GM19023 (cell line): ENCODE data around the gene RPL27A.

ENCODE experiments used
- ATAC-seq: cut with Tn5 transposase; IDR thresholded peaks from one replicate; pipeline ENCODE4 v1.9.1; 2021; ENCODE audit warnings: mild to moderate bottlenecking, moderate library complexity; ENCODE audit not compliant: unreplicated experiment

RPL27A gene

GRCh38 chr11:8698917-8699441 is 16.4 kb downstream of the RPL27A start:
- no peak for ATAC-seq

GRCh38 chr11:8699903-8700302 is 17.3 kb downstream of the RPL27A start:
- no peak for ATAC-seq

DNA sequence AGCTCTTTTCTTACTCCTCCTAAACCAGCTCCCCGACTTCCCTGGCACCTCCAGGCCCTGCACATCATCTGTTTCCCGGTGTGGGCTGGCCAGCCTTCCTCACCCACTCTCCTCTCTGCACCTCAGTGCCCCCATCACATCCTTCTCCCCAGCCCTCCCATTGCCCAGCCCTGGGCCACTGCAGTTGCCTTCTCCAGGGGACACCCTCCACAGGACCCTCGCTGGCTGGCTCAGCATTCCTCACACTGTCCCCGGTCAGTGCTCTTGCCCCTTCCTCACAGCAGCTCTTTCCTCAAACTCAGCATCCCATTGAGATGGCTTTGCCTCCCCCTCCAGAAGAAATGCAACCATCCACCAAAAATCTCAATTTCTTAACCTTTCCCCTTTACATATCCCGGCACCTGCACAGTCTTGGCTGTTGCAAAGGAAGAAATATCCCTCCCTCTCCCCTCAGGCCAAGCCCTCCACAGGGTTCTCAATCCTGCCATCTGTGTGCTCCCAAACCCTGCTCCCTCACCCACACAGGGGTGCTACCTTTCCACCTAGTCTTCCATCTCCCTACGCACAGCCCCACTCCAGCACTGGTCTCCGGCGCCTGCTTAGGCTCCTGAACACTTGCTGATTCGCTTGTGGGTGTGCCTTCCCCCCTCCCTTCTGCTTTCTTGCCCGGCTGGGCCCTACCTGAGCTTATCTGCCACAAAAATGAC is 19.5 kb downstream of the RPL27A start:
- ATAC-seq: no peak

- no peak for ATAC-seq
These were observed 20.0 kb downstream of the RPL27A start for GRCh38 chr11:8702598-8702915.

DNA sequence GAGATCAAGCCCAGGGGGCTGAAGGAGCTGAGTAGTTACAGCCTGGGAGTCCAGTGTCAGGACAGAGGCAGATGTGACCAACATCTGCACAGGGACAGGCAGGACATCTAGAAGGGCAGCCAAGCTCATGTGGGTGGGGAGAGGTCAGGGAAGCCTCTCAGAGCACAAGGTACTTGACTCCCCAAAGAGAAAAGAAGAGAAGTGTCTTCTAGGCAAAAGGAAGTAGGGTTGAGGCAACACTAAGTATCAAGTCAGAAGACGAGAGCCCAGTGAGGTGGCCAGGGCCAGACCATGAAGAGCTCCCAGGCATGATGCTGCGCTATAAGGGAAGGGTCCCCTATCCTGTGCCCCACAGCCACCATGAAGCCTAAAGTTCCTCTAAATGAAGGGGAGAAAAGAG is 21.5 kb downstream of the RPL27A start:
- ATAC-seq: no peak

DNA sequence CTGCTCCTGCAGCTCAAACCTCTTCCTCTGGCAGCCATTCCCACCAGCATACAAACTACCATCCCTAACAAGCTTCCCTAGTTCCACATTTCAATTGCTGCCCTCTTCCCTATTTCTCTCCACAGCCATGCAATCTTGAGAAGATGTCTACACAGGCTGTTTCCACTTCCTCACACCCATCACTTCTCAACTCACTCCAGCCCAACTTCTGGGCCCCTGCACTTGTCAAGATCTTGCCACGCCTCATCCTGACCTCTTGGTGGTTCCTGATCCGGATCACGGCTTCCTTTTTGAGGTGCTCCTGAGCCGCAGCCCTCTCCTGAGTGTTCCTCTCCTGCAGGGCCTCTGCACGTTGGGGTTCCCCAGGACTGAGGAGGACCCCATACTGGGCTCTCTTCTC is 22.6 kb downstream of the RPL27A start:
- no peak for ATAC-seq

DNA sequence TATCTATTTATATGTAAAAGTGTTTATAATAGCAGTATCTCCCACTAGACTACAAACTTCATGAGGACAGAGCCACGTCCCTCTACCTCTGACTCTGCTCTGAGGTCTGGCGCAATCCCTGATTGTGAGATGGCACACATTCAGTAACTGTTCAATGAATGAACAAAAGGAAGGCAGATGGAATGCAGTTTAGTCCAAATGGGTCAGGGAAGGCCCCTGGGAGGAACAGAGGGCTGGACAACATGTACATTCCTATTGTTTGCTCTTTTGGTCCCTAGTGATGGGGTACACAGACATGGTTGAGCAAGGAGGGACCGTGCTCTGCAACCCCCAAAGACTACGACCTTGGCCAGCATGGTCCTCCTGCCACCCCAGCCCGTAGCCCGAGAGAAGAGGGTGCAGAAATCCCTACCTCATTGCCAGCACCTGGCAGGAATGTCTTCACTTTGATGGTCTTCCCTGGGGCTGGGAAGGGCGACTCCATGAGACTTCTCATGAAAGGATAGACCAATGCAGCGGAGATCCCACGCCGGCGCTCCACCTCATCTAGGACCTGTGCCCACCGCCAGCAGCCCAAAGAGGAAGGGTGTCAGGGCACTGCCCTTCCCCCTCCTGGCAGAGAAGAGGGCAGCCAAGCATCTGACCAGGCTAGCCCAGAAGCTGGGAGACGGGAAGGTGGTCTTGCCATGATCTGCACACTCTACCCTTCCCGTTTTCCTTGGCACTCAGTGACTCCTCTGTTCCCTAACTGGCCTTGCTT is 24.3 kb downstream of the RPL27A start:
- ATAC-seq: no peak

GRCh38 chr11:8707541-8708191 is 25.1 kb downstream of the RPL27A start:
- ATAC-seq: no peak

DNA sequence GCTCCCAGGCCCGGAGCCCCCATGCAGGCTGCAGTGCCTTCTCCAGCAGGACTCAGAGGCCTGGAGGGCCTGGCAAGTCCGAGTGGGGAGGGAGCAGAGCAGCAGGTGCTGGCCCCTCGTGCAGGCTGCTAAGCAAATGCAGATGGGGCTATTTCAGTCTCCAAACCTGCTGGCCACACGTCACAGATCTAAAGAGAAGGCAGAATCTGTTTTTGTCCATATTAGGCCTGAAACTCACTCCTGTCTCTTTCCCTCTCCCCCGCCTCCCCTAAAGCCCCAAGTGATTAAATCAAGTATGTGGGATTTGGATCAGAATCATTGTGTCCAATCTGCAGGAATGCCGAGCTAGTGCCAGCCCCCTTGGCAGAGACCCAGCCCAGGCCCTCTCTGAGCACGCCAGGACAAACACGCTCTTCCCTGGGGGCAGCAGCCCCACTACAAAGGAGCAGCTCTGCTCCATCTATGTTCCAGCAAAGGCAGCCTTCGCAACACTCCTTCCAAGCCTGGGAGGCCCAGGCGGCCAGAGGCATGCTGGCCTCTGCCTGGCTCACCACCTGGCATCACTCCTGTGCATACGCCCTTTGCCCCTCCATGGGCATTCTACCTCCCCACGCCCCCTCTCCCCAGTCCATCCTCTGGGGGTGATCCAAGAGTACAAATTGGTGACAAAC is 26.5 kb downstream of the RPL27A start:
- ATAC-seq: no peak

GRCh38 chr11:8709777-8710176 is 27.2 kb downstream of the RPL27A start:
- no peak for ATAC-seq

GRCh38 chr11:8711895-8712442 is 29.4 kb downstream of the RPL27A start:
- no peak for ATAC-seq

DNA sequence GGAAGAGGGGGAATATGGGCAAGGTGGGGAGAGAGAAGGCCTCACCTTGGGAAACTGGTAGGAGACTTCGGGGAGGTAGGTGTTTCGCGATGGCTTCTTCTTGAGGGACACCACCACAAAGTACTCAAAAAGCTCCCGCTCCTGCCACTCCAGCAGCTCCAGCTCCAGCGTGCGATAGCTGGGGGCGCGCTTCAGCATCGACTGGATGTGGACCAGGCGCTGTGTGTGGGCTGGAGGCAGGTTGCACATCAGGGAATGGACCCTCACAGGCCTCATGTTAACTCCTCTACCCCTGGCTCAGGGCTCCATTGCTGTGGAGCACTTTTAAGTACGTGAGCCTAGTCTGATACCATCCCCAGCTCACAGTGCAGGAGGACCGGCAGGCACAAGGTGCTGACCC is 29.9 kb downstream of the RPL27A start:
- no peak for ATAC-seq

DNA sequence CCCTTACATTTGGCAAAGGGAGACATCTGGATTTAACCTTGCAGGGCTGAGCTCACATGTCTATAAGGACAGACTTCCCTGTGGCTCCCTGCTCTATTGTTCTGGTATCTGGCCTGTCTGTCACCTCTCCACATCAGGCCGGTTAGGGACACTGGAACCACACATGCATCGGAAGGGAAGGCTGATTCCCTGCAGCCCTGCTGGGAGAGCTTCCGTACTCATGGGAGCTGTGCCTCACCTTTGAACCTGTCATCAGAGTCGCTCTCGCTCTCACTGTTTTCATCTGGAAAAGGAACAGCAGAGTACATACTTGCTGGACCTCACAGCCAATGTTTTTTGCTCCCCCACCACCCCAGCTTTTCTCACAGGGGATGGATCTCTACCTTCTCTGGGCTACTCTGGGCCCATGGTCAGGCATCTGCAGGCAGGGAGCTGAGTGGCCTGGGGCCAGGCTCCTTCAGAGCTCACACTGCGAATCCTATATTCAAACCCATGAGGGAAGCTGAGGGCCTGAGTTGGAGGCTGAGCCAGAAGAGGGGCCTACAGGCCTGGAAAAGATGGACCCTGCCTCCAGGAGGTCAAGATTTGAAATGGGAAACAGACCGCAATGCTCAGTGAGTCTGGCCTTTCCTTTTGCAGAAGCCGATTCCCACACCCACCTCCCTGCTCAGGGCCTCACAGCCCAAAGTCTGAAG is 31.3 kb downstream of the RPL27A start:
- ATAC-seq: no peak

GRCh38 chr11:8714622-8715225 is 32.1 kb downstream of the RPL27A start:
- no peak for ATAC-seq

DNA sequence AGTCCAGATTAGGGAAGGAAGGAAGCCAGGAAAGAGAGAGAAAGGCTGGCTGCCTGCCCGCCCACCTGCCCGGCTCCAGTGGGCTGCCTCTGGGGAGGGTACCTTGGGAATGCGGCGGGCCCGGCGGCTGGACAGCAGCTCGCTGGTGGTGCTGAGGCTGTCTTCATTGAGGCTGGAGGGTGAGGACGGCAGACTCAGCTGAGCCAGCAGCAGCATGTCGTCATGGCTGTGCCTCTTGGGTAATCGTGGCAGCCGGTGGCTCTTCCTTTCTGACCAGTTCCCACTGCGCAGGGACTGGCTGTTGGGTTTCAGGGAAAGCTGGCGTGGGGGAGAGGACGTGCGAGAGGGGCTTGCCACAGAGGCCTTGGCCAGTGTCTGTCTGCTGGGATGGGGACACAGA is 32.9 kb downstream of the RPL27A start:
- no peak for ATAC-seq

GRCh38 chr11:8717544-8717875 is 34.9 kb downstream of the RPL27A start:
- no peak for ATAC-seq

DNA sequence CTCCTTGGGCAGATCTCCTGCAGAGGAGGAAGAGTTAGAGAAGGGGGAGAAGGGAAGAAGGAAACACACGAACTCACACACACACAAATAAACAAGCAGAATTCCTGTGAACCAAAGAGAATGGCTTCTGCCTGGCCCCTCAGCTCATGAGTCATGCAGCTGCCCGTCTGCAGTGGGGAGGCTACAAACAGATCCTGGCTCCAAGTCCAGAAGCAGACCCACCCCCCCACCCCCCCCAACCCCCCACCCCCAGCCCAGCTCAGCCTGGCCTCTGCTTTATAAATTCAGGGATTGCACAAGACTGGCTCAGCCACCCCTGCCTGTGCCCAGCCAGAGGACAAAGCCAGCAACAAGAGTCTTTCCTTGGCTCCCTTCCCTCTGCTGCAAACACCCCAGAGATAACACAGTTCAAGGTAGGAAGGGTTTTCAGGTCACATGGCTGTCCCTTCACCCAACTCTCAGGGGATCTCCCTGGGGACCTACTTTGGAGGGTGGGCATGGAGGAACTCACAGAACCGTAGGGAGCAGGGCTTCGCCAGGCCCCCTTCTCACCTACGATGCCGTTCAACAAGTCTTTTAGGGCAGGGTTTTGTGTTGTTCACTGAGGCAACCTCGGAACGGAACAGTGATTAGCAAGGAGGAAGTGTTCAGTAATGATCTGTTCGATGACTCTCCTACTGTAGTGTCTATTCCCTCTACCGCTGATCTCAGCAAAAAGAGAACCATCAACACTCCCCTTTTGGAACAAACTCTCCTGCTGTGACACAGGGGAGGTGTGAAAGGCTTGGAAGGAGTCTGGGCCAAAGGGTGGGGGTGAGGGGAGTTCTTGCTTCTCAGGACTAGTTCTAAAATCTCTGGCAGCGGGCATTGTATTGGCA is 35.5 kb downstream of the RPL27A start:
- no peak for ATAC-seq

DNA sequence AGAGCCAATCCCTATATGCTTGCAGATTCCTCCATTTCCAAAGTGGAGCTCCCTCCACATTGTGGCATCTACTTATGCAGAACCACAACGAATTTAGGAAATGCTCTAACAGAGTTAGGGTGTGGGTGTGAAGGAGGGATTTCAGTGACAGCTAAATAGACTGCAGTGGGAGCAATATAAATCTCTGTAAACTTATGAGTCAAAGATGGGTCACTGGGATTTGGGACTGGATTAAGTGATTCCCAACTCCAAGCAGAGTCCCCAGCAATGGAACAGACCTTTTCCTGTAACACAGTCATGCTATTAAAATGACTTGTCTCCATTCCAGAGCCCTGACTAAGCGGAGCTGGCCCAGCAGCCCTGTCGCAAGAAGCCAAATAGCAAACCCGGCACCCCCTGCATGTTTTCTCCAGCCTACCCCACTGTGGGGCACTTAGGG is 36.6 kb downstream of the RPL27A start:
- no peak for ATAC-seq

GRCh38 chr11:8719721-8720120 is 37.1 kb downstream of the RPL27A start:
- ATAC-seq: no peak
